Right lobe of liver (tissue), 6 donors: ENCODE measurements around the gene ANO7. TPM values are rescaled to one million over a fixed set of nuclear protein-coding genes. Genes with fewer than 3 reads are reported as not detected.
A peak's percentile ranks its signal among the peaks of the same experiment; 100 is the strongest.

Source experiments
- ATAC-seq, 4 donors: fragments of 200-7000 bp; cut with Tn5 transposase; one replicate each; pipeline ENCODE4 v1.9.1; 2020; ENCODE audit warnings: mild to moderate bottlenecking in 4 of 4, moderate library complexity in 4 of 4
- DNase-seq, 3 donors: peaks; one replicate each; pipeline ENCODE4 v3.0.0-alpha.2; 2020
- H3K27ac ChIP-seq, 3 donors: fragments of 200-600 bp; one replicate each; pipeline ENCODE4 v1.8.0; 2022
- H3K27me3 ChIP-seq, 2 donors: fragments of 200-600 bp; one replicate each; pipeline ENCODE4 v1.8.0; 2022
- H3K36me3 ChIP-seq, 4 donors: fragments of 200-600 bp; sonication (generic) in 1 of 4; one replicate each; pipeline versions ENCODE4 v1.5.1 to v1.8.0; 2017 to 2022; ENCODE audit warnings: control low read depth in 1 of 4
- H3K4me1 ChIP-seq, 4 donors: fragments of 200-600 bp; sonication (generic) in 1 of 4; one replicate each; pipeline versions ENCODE4 v1.5.1 to v1.8.0; 2017 to 2022; ENCODE audit warnings: control low read depth in 1 of 4
- H3K4me3 ChIP-seq, 3 donors: fragments of 200-600 bp; one replicate each; pipeline ENCODE4 v1.8.0; 2022
- H3K9me3 ChIP-seq, 4 donors: fragments of 200-600 bp; sonication (generic) in 1 of 4; one replicate each; pipeline versions ENCODE4 v1.5.1 to v1.8.0; 2017 to 2022; ENCODE audit warnings: control low read depth in 1 of 4
- POLR2A ChIP-seq: fragments of 450-650 bp; IDR thresholded peaks from one replicate; pipeline ENCODE4 v1.6.1; 2017; ENCODE audit warnings: antibody characterized with exemption, mild to moderate bottlenecking
- WGBS: methylation state at CpG from one replicate; pipeline ENCODE4 v1.1.6; 2018; ENCODE audit warnings: low coverage, low lambda C conversion rate; ENCODE audit not compliant: insufficient coverage; ENCODE audit errors: missing lambda C conversion rate; 5-methylcytosine and 5-hydroxymethylcytosine counted together
- intact Hi-C, 2 donors: fragments of 100-400 bp; cut with DNase I; formaldehyde crosslinking; loops; one replicate each; pipeline versions ENCODE4 v1.11.2 to v1.14.1; 2022
- total RNA-seq, 6 experiments: library from RNA; depleted of rRNA in 2 of 6; stranded (reverse); fragments of >200 nt in 2 of 6; fragmentation: NEBNext Ultra II Directional in 3 of 6; extraction: Animal tissue kit (Norgen Biotek cat#: 25700) in 3 of 6; gene quantifications; one replicate each; pipeline versions ENCODE4 v1.1.0 to v1.2.4, GENCODE V29; 2016 to 2023
- TF ChIP-seq, protein P1 (sequence below), 4 donors: fragments of 200-600 bp in 3 of 4; fragments of 450-650 bp in 1 of 4; IDR thresholded peaks; one replicate each; pipeline versions ENCODE4 v1.5.1 to v1.8.0; 2016 to 2022; ENCODE audit warnings: antibody characterized with exemption in 4 of 4, mild to moderate bottlenecking in 2 of 4
- donor health status: DM: no; HTN: yes; CAD: no.
- donor health status: DM: no; HTN: no; CAD: no.
- donor health status: DM: no; HTN: no; CAD: no.
- donor health status: DM: no; HTN: yes; CAD: no.
- donor health status: DM: no; HTN: yes; CAD: no.

Gene ANO7
- total RNA-seq, 6 experiments from 2014 or later = 0.61 to 2.4 (median 0.97) TPM

DNA sequence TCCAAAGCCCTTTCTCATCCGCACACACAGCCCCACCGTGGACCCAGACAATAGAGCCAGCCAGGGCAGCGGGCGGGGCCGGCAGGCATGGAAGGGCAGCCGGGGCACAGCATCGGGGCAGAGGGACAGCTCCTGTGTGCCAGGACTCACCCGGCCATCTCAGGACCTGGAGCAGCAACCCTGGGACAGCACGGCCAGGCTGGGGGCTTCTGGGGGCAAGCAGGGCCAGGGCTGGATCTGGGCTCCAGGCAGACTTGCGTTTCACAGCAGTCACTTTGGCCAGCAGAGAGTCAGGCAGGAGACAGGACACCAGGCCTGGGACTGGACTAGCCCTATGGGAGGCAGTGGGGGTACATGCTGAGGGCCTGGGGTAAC, 15.5 kb downstream of the ANO7 start:
- H3K9me3 ChIP-seq = no peaks in the 10 kb centered on the region
- H3K4me1 ChIP-seq = peaks cover 0 to 4% (median 0%) of the 10 kb centered on the region in 4 donors
- intact Hi-C loops = no loop called here
- no peak for ATAC-seq
- no peak overlapping the region for H3K27ac ChIP-seq
- 82% methylated on average over 8 of the region's 10 CpGs for WGBS
- TF ChIP-seq, protein P1, sequence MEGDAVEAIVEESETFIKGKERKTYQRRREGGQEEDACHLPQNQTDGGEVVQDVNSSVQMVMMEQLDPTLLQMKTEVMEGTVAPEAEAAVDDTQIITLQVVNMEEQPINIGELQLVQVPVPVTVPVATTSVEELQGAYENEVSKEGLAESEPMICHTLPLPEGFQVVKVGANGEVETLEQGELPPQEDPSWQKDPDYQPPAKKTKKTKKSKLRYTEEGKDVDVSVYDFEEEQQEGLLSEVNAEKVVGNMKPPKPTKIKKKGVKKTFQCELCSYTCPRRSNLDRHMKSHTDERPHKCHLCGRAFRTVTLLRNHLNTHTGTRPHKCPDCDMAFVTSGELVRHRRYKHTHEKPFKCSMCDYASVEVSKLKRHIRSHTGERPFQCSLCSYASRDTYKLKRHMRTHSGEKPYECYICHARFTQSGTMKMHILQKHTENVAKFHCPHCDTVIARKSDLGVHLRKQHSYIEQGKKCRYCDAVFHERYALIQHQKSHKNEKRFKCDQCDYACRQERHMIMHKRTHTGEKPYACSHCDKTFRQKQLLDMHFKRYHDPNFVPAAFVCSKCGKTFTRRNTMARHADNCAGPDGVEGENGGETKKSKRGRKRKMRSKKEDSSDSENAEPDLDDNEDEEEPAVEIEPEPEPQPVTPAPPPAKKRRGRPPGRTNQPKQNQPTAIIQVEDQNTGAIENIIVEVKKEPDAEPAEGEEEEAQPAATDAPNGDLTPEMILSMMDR (IDR thresholded peaks at IDR 0.05) = no peak
- no peak for TF ChIP-seq POLR2A
- H3K27me3 ChIP-seq = no peaks in the 10 kb centered on the region
- no peaks in the 10 kb centered on the region for H3K36me3 ChIP-seq
- DNase-seq = no peak
- H3K4me3 ChIP-seq = no peak overlapping the region

DNA sequence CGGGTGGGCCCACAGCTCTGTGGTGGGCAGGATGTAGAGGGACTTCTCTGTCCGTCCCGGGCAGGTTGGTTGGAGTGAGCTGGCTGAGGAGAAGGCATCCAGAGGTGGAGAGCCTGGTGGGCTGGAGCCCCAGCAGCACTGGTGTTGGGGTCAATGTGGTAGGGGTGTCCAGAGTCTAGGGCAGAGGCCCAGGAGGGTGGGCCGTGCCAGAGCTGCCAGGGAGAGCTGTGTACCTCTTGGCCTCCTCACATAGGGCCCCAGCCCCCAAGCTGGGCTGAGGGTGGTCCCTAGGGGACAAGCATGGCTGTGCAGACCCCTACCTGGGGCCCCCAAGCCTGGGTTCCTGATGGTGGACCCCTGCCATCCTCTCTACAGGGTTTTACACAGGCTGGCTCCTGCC, 16.0 kb downstream of the ANO7 start:
- H3K9me3 ChIP-seq = no peaks in the 10 kb centered on the region
- no peaks in the 10 kb centered on the region for H3K36me3 ChIP-seq
- WGBS = 84% methylated on average over 2 of the region's 4 CpGs
- H3K4me1 ChIP-seq = peaks cover 0 to 4% (median 0%) of the 10 kb centered on the region in 4 donors
- intact Hi-C loops = no loop called here
- no peak overlapping the region for H3K27ac ChIP-seq
- H3K4me3 ChIP-seq = no peak overlapping the region
- H3K27me3 ChIP-seq = no peaks in the 10 kb centered on the region
- TF ChIP-seq, protein P1 (IDR thresholded peaks at IDR 0.05) = no peak
- no peak for TF ChIP-seq POLR2A
- ATAC-seq = no peak
- no peak for DNase-seq

DNA sequence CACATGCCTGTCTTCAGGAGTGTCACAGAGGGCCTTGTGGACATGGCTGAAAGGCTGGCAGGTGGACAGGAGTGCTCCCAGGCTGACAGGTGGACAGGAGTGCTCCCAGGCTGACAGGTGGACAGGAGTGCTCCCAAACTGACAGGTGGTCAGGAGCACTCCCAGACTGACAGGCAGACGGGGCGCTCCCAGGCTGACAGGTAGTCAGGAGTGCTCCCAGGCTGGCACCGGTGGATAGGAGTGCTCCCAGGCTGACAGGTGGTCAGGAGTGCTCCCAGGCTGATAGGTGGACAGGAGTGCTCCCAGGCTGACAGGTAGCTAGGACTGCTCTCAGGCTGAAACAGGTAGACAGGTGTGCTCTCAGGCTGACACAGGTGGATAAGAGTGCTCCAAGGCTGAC, 16.6 kb downstream of the ANO7 start:
- DNase-seq (no peak), ATAC-seq (no peak)
- Histone ChIP-seq H3K4me3 (no peak overlapping the region), H3K36me3 (no peaks in the 10 kb centered on the region), H3K27ac (no peak overlapping the region), H3K4me1 (peaks cover 0 to 4% (median 0%) of the 10 kb centered on the region in 4 donors), H3K27me3 (no peaks in the 10 kb centered on the region), H3K9me3 (no peaks in the 10 kb centered on the region)
- intact Hi-C loops = no loop called here
- TF ChIP-seq, protein P1 (IDR thresholded peaks at IDR 0.05) = no peak
- no peak for TF ChIP-seq POLR2A
- WGBS = no CpG with 5 or more reads among the region's 3 CpGs

DNA sequence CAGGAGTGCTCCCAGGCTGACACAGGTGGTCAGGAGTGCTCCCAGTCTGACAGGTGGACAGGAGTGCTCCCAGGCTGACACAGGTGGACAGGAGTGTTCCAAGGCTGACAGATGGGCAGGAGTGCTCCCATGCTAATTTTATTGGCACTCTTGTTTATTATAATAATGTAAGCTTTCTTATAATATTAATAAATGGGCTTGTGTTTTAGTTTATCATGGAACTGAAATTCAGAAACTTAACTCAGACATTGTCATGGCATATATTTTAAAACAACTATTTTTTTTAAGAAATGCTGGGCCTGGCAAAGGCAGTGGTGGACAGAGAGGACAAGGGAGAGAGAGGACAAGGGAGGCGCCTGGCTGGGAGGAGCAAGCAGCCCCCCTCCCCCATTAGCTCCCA, 18.7 kb downstream of the ANO7 start:
- ATAC-seq (no peak), DNase-seq (no peak)
- intact Hi-C loops = no loop called here
- Histone ChIP-seq H3K27ac (no peak overlapping the region), H3K27me3 (no peaks in the 10 kb centered on the region), H3K9me3 (no peaks in the 10 kb centered on the region), H3K36me3 (no peaks in the 10 kb centered on the region), H3K4me3 (no peak overlapping the region), H3K4me1 (peaks cover 0 to 4% (median 0%) of the 10 kb centered on the region in 4 donors)
- no peak for TF ChIP-seq POLR2A
- TF ChIP-seq, protein P1 (IDR thresholded peaks at IDR 0.05) = no peak
- WGBS = no CpG with 5 or more reads among the region's 1 CpG

DNA sequence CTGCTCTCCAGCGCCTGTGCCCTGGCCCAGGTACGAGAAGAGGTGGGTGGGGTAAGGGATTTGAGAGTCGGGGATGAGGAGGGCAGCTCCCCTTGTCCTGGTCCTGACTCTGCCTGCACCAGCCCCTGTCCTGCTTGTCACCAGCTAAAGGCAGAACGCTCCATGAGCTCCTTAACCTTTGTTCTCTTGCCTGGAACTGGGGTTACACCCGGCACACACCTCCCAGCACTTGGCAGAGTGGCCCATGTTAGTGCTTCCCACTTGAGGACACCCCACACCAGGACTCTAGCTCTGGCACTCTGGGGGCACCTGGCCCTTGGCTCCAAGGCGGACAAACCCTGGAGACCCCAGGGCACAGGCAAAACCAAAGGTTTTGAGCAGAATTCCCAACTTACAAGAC, 19.2 kb downstream of the ANO7 start:
- TF ChIP-seq, protein P1 (IDR thresholded peaks at IDR 0.05) = no peak
- TF ChIP-seq POLR2A = no peak
- no peaks in the 10 kb centered on the region for H3K27me3 ChIP-seq
- H3K36me3 ChIP-seq = no peaks in the 10 kb centered on the region
- DNase-seq = no peak
- intact Hi-C loops = no loop called here
- no peak overlapping the region for H3K27ac ChIP-seq
- H3K4me1 ChIP-seq = peaks cover 0 to 4% (median 0%) of the 10 kb centered on the region in 4 donors
- 40% methylated on average over 1 of the region's 6 CpGs for WGBS
- no peaks in the 10 kb centered on the region for H3K9me3 ChIP-seq
- H3K4me3 ChIP-seq = no peak overlapping the region
- ATAC-seq = peak in 3 of 4 donors; percentile 32 to 74 (median 44)
